Measurements from ENCODE around the gene ATP6V0E1. TPM values are rescaled to one million over a fixed set of nuclear protein-coding genes. Genes with fewer than 3 reads are reported as not detected.

The ATP6V0E1 gene
- total RNA-seq, 1 experiment from 2014 or later: 84.6 TPM

Other genes with a start within 250 kb of the ATP6V0E1 start
- gene DUSP1, start 212.6 kb upstream of the ATP6V0E1 start, total RNA-seq (2021; ENCODE audit: unreplicated experiment): 16.6 TPM
- 73.3 TPM for gene ERGIC1, start 149.5 kb upstream of the ATP6V0E1 start, total RNA-seq (2021; ENCODE audit: unreplicated experiment)
- gene RPL26L1, start 24.3 kb upstream of the ATP6V0E1 start, total RNA-seq (2021; ENCODE audit: unreplicated experiment): 58.3 TPM
- gene CREBRF, start 72.6 kb downstream of the ATP6V0E1 start, total RNA-seq (2021; ENCODE audit: unreplicated experiment): 7.7 TPM
- gene BNIP1, start 160.8 kb downstream of the ATP6V0E1 start, total RNA-seq (2021; ENCODE audit: unreplicated experiment): 18.6 TPM

Data from HCT116 (cell line).